ENCODE results near the gene CHST15. TPM values are rescaled to one million over a fixed set of nuclear protein-coding genes. Genes with fewer than 3 reads are reported as not detected.

The CHST15 gene
- total RNA-seq, 2 experiments from 2014 or later, result 0.28 to 0.60 TPM

GRCh38 chr10:124127965-124128810 is 34.8 kb upstream of the CHST15 start:
- Mint-ChIP-seq H3K27me3 (peaks cover under 1% of the 10 kb centered on the region), H3K9me3 (no peaks in the 10 kb centered on the region), H3K4me3 (no peak overlapping the region), H3K27ac (no peak overlapping the region), H3K36me3 (no peaks in the 10 kb centered on the region), H3K4me1 (no peaks in the 10 kb centered on the region)
- DNase-seq, result no peak
- POLR2A ChIA-PET, result no interaction called here
- no peak for ATAC-seq (ENCODE audit: low read depth)

DNA sequence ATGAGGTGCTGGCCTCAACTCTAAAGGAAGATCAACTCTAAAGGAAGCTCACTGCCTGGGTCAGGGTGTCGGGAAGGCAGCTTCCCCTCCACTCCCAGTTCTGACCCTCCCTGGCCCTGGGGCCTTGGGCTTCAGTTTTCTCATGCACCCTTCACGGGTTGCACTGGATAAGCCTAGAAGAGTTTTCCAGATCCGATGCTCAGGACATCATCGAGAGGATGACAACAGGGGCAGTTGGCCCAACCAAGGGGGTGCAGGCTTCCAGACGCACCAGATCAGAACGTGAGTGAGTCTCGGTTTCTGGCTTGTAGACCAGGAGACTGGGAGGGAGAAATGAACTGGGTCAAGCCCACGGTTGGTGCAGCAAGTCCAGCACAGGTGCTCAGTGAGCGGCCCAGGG is 34.2 kb upstream of the CHST15 start:
- POLR2A ChIA-PET, result no interaction called here
- Mint-ChIP-seq H3K36me3 (no peaks in the 10 kb centered on the region), H3K9me3 (no peaks in the 10 kb centered on the region), H3K4me3 (no peak overlapping the region), H3K27ac (no peak overlapping the region), H3K27me3 (no peaks in the 10 kb centered on the region), H3K4me1 (no peaks in the 10 kb centered on the region)
- DNase-seq, result no peak
- ATAC-seq (ENCODE audit: low read depth), result no peak

DNA sequence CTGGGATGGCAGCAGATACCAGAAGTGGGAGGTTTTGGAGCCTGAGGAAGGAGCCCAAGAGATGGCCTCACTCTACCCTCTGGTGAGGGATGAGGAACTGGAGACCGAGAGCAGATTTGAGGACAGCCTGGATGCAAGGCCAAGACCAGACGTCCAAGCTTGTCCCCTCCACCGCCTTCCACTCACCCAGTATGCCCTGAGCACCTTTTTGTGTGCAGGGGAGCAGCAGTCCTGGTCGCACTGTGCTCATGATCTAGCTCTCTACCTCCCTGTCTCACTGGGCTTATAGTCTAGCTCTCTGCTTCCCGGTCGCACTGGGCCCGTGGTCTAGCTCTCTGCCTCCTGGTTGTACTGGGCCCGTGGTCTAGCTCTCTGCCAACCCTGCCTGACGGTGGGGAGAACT is 33.6 kb upstream of the CHST15 start:
- Mint-ChIP-seq H3K4me1 (no peaks in the 10 kb centered on the region), H3K27me3 (no peaks in the 10 kb centered on the region), H3K27ac (no peak overlapping the region), H3K4me3 (no peak overlapping the region), H3K9me3 (no peaks in the 10 kb centered on the region), H3K36me3 (no peaks in the 10 kb centered on the region)
- POLR2A ChIA-PET, result no interaction called here
- ATAC-seq (ENCODE audit: low read depth) (no peak), DNase-seq (no peak)

DNA sequence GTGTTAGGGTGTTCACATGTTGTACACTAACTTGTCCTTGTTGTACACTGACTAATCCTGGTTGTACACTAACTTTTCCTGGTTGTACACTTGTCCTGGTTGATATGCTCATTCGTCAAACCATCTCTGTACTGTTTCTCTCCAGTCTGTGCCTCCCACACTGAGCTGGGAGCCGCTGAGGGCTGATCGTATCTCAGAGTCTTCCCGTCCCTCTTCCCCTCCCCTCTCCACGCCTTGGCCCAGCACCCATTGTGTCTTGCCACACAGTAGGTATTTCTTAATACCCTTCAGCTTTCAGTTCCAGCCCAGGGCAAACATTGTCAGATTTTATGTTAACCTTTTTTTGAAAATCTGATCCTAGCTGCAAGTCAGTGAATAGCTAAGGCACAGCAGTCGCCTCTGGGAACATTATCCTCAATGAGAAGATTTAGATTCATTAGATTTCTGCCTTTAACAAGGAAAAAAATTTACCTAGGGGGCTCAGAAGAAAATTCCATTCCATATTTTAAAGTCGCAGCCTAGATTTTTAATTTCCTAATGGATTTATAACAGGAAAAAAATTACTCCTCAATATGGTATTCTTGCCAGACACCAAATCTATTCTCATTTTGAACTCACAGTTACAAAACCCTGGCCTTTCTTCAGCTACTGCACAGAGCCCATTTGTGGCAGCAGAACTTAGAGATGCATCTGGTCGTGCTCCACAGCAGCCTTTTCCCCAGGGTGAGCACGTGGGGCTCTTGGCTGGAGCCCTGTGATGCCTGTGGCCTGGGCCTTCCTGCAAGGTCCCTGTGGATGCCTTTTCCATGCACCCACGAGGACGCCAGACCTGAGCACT is 33.0 kb upstream of the CHST15 start:
- no peaks in the 10 kb centered on the region for H3K9me3 Mint-ChIP-seq
- H3K27me3 Mint-ChIP-seq, result no peaks in the 10 kb centered on the region
- no peaks in the 10 kb centered on the region for H3K4me1 Mint-ChIP-seq
- ATAC-seq (ENCODE audit: low read depth) (no peak), DNase-seq (no peak)
- H3K4me3 Mint-ChIP-seq, result no peak overlapping the region
- POLR2A ChIA-PET, result no interaction called here
- H3K27ac Mint-ChIP-seq, result no peak overlapping the region
- no peaks in the 10 kb centered on the region for H3K36me3 Mint-ChIP-seq

- Mint-ChIP-seq H3K27me3 (no peaks in the 10 kb centered on the region), H3K36me3 (no peaks in the 10 kb centered on the region), H3K4me3 (no peak overlapping the region), H3K27ac (no peak overlapping the region), H3K9me3 (no peaks in the 10 kb centered on the region), H3K4me1 (no peaks in the 10 kb centered on the region)
- DNase-seq (no peak), ATAC-seq (ENCODE audit: low read depth) (no peak)
- POLR2A ChIA-PET, result no interaction called here
Observed at GRCh38 chr10:124125305-124126116, 32.1 kb upstream of the CHST15 start.

DNA sequence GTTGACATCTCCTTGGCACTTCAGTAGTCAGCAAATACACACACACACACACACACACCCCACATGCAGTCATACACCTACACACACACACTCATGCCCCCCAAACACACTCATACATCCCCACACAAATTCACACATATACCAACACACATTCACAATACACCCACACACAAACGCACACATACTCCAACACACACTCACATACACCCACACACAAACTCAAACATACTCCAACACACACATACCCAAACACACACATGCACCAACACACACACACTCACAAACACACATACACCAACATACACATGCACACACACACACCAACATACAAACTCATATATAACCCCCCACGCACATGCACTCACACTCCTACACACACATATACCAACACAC is 31.4 kb upstream of the CHST15 start:
- H3K36me3 Mint-ChIP-seq, result no peaks in the 10 kb centered on the region
- H3K27ac Mint-ChIP-seq, result no peak overlapping the region
- no peaks in the 10 kb centered on the region for H3K27me3 Mint-ChIP-seq
- DNase-seq, result no peak
- H3K4me1 Mint-ChIP-seq, result no peaks in the 10 kb centered on the region
- ATAC-seq (ENCODE audit: low read depth), result no peak
- no peaks in the 10 kb centered on the region for H3K9me3 Mint-ChIP-seq
- H3K4me3 Mint-ChIP-seq, result no peak overlapping the region
- POLR2A ChIA-PET, result no interaction called here

- POLR2A ChIA-PET, result no interaction called here
- Mint-ChIP-seq H3K36me3 (no peaks in the 10 kb centered on the region), H3K9me3 (no peaks in the 10 kb centered on the region), H3K4me1 (no peaks in the 10 kb centered on the region), H3K27ac (no peak overlapping the region), H3K4me3 (no peak overlapping the region), H3K27me3 (no peaks in the 10 kb centered on the region)
- ATAC-seq (ENCODE audit: low read depth), result no peak
- DNase-seq, result no peak
Observed at GRCh38 chr10:124124123-124124768, 30.8 kb upstream of the CHST15 start.

- H3K27ac Mint-ChIP-seq, result no peak overlapping the region
- no peak for ATAC-seq (ENCODE audit: low read depth)
- no peaks in the 10 kb centered on the region for H3K4me1 Mint-ChIP-seq
- no peak overlapping the region for H3K4me3 Mint-ChIP-seq
- DNase-seq, result no peak
- H3K9me3 Mint-ChIP-seq, result no peaks in the 10 kb centered on the region
- POLR2A ChIA-PET, result no interaction called here
- H3K36me3 Mint-ChIP-seq, result no peaks in the 10 kb centered on the region
- H3K27me3 Mint-ChIP-seq, result no peaks in the 10 kb centered on the region
Observed at GRCh38 chr10:124123156-124123555, 29.8 kb upstream of the CHST15 start.

DNA sequence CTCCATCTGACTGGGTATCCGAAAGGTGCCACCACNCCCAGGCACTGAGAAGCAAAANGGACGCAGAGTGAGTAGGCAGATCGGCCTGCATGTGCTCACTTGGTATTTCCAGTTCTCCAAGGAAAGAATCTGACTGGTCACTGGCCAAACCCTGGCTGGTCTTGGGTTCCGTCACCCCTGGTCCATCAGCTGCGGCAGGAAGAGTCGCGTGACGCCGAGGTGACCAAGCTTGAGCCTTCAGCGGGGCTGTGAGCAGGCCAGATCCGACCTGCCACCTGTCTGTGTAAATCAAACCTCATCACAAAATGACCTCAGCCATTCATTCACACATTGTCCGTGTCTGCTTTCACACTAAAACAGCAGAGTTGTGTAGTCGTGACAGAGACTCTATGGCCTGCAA is 28.8 kb upstream of the CHST15 start:
- H3K4me3 Mint-ChIP-seq, result no peak overlapping the region
- POLR2A ChIA-PET, result no interaction called here
- DNase-seq (no peak), ATAC-seq (ENCODE audit: low read depth) (no peak)
- no peaks in the 10 kb centered on the region for H3K9me3 Mint-ChIP-seq
- H3K36me3 Mint-ChIP-seq, result no peaks in the 10 kb centered on the region
- peaks cover 2% of the 10 kb centered on the region for H3K27me3 Mint-ChIP-seq
- H3K4me1 Mint-ChIP-seq, result no peaks in the 10 kb centered on the region
- H3K27ac Mint-ChIP-seq, result no peak overlapping the region

DNA sequence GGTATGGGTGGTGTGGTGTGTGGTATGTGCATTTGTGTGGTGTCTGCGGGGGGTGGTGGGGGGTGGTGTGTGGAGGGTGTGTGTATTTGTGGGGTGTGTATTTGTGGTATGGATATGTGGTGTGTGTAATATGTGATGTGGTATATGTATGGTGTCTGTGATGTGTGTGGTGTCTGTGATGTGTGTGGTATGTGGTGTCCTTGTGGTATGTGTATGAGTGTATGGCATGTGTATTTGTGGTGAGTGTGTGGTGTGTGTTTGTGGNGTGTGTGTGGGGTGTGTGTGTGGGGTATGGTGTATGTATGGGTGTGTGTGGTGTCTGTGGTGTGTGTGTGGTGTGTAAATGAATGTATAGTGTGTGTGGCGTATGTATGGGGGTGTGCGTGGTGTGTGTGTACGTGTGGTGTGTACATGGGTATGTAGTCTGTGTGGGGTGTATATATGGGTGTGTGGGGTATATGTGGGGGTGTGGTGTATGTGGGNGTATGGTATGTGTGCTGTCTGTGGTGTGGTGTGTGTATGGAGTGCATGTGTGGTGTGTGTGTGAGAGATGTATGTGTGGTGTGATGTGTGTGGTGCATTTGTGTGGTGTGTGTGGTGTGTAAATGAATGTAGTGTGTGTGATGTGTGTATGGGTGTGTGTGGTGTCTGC is 27.1 kb upstream of the CHST15 start:
- H3K27me3 Mint-ChIP-seq, result peaks cover 6% of the 10 kb centered on the region
- no peaks in the 10 kb centered on the region for H3K9me3 Mint-ChIP-seq
- H3K4me3 Mint-ChIP-seq, result no peak overlapping the region
- POLR2A ChIA-PET, result no interaction called here
- ATAC-seq (ENCODE audit: low read depth) (no peak), DNase-seq (no peak)
- no peaks in the 10 kb centered on the region for H3K36me3 Mint-ChIP-seq
- no peaks in the 10 kb centered on the region for H3K4me1 Mint-ChIP-seq
- H3K27ac Mint-ChIP-seq, result no peak overlapping the region

DNA sequence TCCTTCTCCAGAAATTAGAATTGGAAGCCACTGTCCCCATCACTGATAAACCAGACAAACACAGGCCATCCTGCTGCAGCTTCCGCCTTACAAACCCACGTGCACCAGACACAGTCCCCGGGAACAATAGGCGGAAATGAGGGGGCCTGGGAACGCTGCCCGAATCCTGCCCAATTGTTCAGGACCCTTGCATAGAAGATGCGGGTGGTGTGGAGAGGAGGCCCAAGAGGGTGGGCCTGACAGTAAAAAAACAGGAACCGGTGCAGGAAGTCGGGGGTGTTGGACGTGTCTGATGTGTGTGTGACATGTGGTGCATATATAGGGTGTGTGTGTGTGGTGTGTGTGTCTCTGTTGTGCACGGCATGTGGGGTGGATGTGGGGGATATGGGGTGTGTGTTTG is 26.5 kb upstream of the CHST15 start:
- no peaks in the 10 kb centered on the region for H3K4me1 Mint-ChIP-seq
- no peak overlapping the region for H3K4me3 Mint-ChIP-seq
- no peak overlapping the region for H3K27ac Mint-ChIP-seq
- no peaks in the 10 kb centered on the region for H3K9me3 Mint-ChIP-seq
- DNase-seq (no peak), ATAC-seq (ENCODE audit: low read depth) (no peak)
- peaks cover 6% of the 10 kb centered on the region for H3K27me3 Mint-ChIP-seq
- POLR2A ChIA-PET, result no interaction called here
- H3K36me3 Mint-ChIP-seq, result no peaks in the 10 kb centered on the region

- Mint-ChIP-seq H3K4me3 (no peak overlapping the region), H3K36me3 (no peaks in the 10 kb centered on the region), H3K27ac (no peak overlapping the region), H3K9me3 (no peaks in the 10 kb centered on the region), H3K4me1 (no peaks in the 10 kb centered on the region), H3K27me3 (peaks cover 6% of the 10 kb centered on the region)
- DNase-seq (no peak), ATAC-seq (ENCODE audit: low read depth) (no peak)
- POLR2A ChIA-PET, result no interaction called here
Observed at GRCh38 chr10:124119216-124119615, 25.8 kb upstream of the CHST15 start.

DNA sequence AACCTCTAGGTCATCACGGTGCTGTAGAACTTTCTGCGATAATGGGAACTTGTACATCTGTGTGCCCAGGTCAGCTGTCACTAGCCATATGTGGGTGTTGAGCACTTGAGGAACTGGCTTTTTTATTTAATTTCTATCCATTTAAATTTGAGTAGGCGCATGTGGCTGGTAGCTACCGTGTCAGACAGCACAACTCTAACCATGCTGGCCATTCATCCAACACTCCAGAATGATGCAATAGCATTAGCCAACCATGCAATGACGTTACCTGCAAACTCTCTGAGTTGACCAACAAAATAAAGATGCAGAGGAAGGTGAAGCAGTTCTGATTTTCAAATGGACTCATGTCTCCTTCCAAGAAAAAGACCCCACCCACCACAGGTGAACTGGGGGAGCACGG is 24.4 kb upstream of the CHST15 start:
- Mint-ChIP-seq H3K9me3 (no peaks in the 10 kb centered on the region), H3K27me3 (peaks cover 6% of the 10 kb centered on the region), H3K36me3 (no peaks in the 10 kb centered on the region), H3K4me3 (no peak overlapping the region), H3K27ac (no peak overlapping the region), H3K4me1 (no peaks in the 10 kb centered on the region)
- ATAC-seq (ENCODE audit: low read depth) (no peak), DNase-seq (no peak)
- POLR2A ChIA-PET, result no interaction called here

Measured in activated naive CD8-positive, alpha-beta T cell treated with anti-CD3 and anti-CD28 coated beads, Interleukin-2, amount 10 ng/mL, durations not matched to agents 7 days and 5 days (primary cell).